ENCODE measurements around the gene HABP4. TPM values are rescaled to one million over a fixed set of nuclear protein-coding genes. Genes with fewer than 3 reads are reported as not detected.

HABP4 gene
- total and polyA plus RNA-seq, 9 of the 15 experiments (the other 6 are each of a cell fraction or from before 2014, with no cell fraction given), result 0.38 to 2.4 (median 1.9) TPM

DNA sequence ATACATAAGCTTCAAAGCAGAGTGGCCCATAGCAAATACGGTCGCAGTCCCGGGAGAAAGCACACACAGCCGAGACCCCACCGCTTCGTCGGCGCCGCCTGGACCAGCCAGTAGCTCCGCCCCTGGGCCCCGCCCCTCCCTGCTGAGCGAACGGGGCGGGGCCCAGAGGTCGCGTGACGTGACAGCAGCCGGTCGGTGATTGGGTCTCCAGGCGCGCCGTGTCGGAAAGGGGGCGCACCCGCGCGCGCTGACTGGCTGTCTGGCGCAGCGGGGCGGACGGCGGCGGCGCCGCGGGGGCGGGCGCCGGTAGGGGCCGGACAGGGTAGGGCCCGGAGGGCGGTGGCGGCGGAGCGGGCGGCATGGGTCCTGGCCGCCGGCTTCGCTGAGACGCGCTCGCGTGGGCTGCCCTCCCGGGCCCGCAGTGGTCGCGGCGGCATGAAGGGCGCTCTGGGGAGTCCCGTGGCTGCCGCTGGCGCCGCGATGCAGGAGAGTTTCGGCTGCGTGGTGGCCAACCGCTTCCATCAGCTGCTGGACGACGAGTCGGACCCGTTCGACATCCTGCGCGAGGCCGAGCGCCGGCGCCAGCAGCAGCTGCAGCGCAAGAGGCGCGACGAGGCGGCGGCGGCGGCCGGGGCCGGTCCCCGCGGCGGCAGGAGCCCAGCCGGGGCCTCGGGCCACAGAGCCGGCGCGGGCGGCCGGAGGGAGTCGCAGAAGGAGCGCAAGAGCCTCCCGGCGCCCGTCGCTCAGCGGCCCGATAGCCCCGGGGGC, at the start of gene HABP4 (continued):
- TF ChIP-seq, protein P1, sequence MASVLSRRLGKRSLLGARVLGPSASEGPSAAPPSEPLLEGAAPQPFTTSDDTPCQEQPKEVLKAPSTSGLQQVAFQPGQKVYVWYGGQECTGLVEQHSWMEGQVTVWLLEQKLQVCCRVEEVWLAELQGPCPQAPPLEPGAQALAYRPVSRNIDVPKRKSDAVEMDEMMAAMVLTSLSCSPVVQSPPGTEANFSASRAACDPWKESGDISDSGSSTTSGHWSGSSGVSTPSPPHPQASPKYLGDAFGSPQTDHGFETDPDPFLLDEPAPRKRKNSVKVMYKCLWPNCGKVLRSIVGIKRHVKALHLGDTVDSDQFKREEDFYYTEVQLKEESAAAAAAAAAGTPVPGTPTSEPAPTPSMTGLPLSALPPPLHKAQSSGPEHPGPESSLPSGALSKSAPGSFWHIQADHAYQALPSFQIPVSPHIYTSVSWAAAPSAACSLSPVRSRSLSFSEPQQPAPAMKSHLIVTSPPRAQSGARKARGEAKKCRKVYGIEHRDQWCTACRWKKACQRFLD (CRISPR knock-in tag; IDR thresholded peaks at IDR 0.05), result no peak
- TF ChIP-seq ZNF274 (IDR thresholded peaks at IDR 0.05; ENCODE audit: borderline replicate concordance, low read depth, low read length) (no peak), ZNF41 (CRISPR knock-in tag; conservative IDR thresholded peaks at IDR 0.05) (no peak), KLF1 (tag; IDR thresholded peaks at IDR 0.05) (peak; percentile 83), CHD2 (IDR thresholded peaks at IDR 0.05; ENCODE audit: low read depth, low read length) (peak; percentile 52; the same call in 1 of the 2 replicates), KAT7 (CRISPR knock-in tag; IDR thresholded peaks at IDR 0.05; ENCODE audit: borderline replicate concordance) (no peak), ZBTB8A (IDR thresholded peaks at IDR 0.05; ENCODE audit: partially characterized antibody) (no peak), ESRRA (IDR thresholded peaks at IDR 0.05; ENCODE audit: borderline replicate concordance, low read depth) (no peak; the same call in 1 of the 2 replicates), XRCC4 (IDR thresholded peaks at IDR 0.05; ENCODE audit: extremely low read depth, insufficient read depth, insufficient read length) (no peak), SETDB1 (IDR thresholded peaks at IDR 0.05; ENCODE audit: low read length) (no peak), HEY1 (CRISPR knock-in tag; IDR thresholded peaks at IDR 0.05; ENCODE audit: borderline replicate concordance) (no peak), ZNF165 (CRISPR knock-in tag; IDR thresholded peaks at IDR 0.05; ENCODE audit: borderline replicate concordance) (no peak)
- TF ChIP-seq, protein P2, sequence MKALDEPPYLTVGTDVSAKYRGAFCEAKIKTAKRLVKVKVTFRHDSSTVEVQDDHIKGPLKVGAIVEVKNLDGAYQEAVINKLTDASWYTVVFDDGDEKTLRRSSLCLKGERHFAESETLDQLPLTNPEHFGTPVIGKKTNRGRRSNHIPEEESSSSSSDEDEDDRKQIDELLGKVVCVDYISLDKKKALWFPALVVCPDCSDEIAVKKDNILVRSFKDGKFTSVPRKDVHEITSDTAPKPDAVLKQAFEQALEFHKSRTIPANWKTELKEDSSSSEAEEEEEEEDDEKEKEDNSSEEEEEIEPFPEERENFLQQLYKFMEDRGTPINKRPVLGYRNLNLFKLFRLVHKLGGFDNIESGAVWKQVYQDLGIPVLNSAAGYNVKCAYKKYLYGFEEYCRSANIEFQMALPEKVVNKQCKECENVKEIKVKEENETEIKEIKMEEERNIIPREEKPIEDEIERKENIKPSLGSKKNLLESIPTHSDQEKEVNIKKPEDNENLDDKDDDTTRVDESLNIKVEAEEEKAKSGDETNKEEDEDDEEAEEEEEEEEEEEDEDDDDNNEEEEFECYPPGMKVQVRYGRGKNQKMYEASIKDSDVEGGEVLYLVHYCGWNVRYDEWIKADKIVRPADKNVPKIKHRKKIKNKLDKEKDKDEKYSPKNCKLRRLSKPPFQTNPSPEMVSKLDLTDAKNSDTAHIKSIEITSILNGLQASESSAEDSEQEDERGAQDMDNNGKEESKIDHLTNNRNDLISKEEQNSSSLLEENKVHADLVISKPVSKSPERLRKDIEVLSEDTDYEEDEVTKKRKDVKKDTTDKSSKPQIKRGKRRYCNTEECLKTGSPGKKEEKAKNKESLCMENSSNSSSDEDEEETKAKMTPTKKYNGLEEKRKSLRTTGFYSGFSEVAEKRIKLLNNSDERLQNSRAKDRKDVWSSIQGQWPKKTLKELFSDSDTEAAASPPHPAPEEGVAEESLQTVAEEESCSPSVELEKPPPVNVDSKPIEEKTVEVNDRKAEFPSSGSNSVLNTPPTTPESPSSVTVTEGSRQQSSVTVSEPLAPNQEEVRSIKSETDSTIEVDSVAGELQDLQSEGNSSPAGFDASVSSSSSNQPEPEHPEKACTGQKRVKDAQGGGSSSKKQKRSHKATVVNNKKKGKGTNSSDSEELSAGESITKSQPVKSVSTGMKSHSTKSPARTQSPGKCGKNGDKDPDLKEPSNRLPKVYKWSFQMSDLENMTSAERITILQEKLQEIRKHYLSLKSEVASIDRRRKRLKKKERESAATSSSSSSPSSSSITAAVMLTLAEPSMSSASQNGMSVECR (CRISPR knock-in tag; IDR thresholded peaks at IDR 0.05), result no peak
- TF ChIP-seq, protein P3, sequence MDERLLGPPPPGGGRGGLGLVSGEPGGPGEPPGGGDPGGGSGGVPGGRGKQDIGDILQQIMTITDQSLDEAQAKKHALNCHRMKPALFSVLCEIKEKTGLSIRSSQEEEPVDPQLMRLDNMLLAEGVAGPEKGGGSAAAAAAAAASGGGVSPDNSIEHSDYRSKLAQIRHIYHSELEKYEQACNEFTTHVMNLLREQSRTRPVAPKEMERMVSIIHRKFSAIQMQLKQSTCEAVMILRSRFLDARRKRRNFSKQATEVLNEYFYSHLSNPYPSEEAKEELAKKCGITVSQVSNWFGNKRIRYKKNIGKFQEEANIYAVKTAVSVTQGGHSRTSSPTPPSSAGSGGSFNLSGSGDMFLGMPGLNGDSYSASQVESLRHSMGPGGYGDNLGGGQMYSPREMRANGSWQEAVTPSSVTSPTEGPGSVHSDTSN (CRISPR knock-in tag; IDR thresholded peaks at IDR 0.05; ENCODE audit: low read depth), result no peak
- TF ChIP-seq, protein P3 (tag; conservative IDR thresholded peaks at IDR 0.05; ENCODE audit: low read depth), result no peak
- TF ChIP-seq, protein P4, sequence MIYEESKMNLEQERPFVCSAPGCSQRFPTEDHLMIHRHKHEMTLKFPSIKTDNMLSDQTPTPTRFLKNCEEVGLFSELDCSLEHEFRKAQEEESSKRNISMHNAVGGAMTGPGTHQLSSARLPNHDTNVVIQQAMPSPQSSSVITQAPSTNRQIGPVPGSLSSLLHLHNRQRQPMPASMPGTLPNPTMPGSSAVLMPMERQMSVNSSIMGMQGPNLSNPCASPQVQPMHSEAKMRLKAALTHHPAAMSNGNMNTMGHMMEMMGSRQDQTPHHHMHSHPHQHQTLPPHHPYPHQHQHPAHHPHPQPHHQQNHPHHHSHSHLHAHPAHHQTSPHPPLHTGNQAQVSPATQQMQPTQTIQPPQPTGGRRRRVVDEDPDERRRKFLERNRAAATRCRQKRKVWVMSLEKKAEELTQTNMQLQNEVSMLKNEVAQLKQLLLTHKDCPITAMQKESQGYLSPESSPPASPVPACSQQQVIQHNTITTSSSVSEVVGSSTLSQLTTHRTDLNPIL (CRISPR knock-in tag; IDR thresholded peaks at IDR 0.05), result no peak
- TF ChIP-seq, protein P5, sequence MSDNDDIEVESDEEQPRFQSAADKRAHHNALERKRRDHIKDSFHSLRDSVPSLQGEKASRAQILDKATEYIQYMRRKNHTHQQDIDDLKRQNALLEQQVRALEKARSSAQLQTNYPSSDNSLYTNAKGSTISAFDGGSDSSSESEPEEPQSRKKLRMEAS (CRISPR knock-in tag; IDR thresholded peaks at IDR 0.05), result no peak
